AG10803 (cell line): ENCODE results near the gene RAD21L1.

ENCODE experiments used
- DNase-seq: peaks from one replicate; pipeline ENCODE4 v3.0.0; 2010; ENCODE audit warnings: low read depth
- H3K4me3 ChIP-seq: 2 replicates; pipeline ENCODE4 v1.5.1; 2011; ENCODE audit warnings: mild to moderate bottlenecking, low read length, control low read depth
- TF ChIP-seq, protein P1 (sequence below): conservative IDR thresholded peaks from 2 replicates; pipeline ENCODE4 v1.5.1; 2011; ENCODE audit warnings: mild to moderate bottlenecking, low read length, control low read depth, inconsistent platforms

RAD21L1 gene

DNA sequence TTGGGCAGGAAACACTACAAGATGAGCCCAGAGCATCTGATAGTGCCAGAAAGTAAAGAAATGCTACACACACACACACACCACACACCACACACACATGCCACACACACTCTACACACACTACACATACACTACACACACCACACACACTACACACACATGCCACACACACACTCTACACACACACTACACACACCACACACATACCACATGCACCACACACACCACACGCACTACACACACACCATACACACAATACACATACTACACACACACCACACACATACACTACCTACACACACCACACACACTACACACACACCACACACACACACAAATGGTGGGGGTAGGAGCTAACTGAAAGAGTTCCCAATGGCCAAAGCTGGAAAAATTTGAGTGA, 37.5 kb upstream of the RAD21L1 start:
- no peak overlapping the region for H3K4me3 ChIP-seq
- TF ChIP-seq, protein P1, sequence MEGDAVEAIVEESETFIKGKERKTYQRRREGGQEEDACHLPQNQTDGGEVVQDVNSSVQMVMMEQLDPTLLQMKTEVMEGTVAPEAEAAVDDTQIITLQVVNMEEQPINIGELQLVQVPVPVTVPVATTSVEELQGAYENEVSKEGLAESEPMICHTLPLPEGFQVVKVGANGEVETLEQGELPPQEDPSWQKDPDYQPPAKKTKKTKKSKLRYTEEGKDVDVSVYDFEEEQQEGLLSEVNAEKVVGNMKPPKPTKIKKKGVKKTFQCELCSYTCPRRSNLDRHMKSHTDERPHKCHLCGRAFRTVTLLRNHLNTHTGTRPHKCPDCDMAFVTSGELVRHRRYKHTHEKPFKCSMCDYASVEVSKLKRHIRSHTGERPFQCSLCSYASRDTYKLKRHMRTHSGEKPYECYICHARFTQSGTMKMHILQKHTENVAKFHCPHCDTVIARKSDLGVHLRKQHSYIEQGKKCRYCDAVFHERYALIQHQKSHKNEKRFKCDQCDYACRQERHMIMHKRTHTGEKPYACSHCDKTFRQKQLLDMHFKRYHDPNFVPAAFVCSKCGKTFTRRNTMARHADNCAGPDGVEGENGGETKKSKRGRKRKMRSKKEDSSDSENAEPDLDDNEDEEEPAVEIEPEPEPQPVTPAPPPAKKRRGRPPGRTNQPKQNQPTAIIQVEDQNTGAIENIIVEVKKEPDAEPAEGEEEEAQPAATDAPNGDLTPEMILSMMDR = no peak
- DNase-seq = no peak

DNA sequence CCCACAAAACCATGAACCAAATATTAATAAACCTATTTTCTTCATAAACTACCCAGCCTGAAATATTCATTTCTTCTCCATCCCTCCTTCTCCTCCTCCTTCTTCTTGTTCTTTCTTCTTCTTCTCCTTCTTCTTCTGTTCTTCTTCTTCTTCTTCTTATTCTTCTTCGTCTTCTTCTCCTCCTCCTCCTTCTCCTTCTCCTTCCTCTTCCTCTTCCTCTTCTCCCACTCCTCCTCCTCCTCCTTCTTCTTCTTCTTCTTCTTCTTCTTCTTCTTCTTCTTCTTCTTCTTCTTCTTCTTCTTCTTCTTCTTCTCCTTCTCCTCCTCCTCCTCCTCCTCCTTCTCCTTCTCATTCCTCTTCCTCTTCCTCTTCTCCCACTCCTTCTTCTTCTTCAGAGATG, 36.0 kb upstream of the RAD21L1 start:
- TF ChIP-seq, protein P1 = no peak
- DNase-seq = no peak
- H3K4me3 ChIP-seq = no peak overlapping the region

DNA sequence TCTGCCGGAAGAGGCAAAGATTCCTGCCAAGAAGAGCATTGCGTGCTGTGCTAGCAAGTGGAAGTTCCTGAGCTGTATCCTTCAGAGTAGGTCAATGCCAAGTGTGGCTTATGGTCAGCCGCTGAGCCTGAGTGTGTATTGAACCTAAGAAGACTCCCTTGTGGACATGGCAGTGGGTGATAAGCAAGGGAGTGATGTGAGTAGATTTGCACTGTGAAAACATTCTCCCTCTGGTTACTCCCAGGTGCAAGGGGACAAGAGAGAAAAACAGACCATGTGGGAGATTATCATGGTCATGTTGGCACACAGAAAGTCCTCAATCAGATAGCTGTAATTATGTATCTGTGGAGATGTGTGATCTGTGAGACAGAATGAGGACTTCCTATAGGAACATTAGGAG, 35.0 kb upstream of the RAD21L1 start:
- DNase-seq = no peak
- TF ChIP-seq, protein P1 = no peak
- H3K4me3 ChIP-seq = no peak overlapping the region

DNA sequence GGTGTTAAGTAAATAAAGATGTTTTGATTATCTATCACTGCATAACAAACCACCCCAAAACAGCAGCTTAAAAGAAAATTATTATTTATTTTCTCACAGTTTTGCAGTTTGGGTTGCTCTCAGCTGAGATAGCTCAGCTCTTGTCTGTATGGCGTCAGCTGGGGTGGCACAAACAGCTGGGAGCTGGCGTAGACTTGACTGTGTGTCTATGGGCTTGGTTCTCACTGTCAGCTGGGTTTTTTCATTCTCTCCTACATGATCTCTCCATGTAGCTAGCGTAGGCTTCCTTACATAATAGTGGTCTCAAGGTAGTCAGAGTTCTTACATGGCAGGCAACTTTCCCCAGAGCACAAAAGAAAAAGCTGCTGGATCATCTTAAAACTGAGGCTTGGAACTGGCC, 34.5 kb upstream of the RAD21L1 start:
- TF ChIP-seq, protein P1 = no peak
- no peak for DNase-seq
- H3K4me3 ChIP-seq = no peak overlapping the region

DNA sequence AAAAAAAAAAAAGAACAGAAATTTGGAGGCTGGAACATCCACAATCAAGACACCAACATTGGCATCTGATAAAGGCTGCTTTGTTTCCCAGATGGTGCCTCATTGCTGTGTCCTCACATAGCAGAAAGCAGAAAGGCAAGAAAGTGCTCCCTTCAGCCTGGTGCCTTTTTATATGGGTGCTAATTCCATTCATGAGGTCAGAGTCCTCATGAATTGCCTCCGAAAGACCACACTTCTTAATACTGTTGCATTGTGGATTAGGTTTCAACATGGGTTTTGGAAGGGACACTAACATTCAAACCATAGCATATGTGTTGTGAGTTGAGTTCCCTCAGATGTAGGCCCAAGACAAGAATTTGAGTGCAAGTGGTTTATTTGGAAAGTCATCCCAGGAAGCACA, 30.6 kb upstream of the RAD21L1 start:
- no peak overlapping the region for H3K4me3 ChIP-seq
- TF ChIP-seq, protein P1 = no peak
- DNase-seq = no peak

DNA sequence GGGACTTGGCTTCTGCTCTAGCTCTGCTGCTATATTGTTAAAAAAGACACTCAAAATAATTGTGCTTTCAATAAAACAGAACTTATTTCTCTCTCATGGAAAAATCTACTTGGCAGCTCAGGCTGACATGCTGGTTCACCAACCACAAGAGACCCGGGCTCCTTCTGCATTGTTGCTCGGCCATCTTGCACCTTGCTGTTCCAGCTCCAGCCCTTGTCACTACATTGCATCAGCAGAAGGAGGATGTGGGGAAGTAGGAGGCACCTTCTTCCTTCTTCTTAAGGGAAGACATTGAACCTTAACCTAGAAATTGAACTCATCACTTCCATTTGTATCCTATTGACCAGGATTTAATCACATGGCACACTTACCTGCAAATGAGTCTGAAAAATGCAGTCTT, 29.2 kb upstream of the RAD21L1 start:
- H3K4me3 ChIP-seq = no peak overlapping the region
- TF ChIP-seq, protein P1 = no peak
- DNase-seq = no peak

DNA sequence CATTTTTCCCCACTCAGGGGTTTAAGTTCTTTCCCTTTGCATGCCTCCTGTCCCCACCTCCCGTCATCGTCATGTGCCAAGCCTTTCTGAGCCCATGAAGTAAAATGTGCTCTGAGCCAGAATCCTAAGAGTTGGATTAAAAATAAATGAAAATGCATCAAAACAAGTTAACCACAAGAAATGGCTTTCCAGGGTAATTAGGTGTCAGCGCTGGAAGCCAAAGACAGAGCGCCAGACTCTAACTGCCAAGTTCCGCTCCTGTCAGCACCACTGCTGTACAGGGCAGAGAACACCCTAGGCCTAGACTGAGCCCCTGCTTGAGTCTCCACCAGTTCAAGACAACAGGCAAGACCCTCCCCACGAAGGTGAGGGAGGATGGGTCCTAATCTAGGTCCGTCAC, 28.0 kb upstream of the RAD21L1 start:
- TF ChIP-seq, protein P1 = no peak
- H3K4me3 ChIP-seq = no peak overlapping the region
- no peak for DNase-seq
